ENCODE measurements around the gene KREMEN2.

Gene KREMEN2

GRCh38 chr16:2948807-2949704 is 15.0 kb upstream of the KREMEN2 start:
- H3K4me3 ChIP-seq (ENCODE audit: low read depth, low read length): no peak overlapping the region
- TF ChIP-seq POLR2A (IDR thresholded peaks at IDR 0.05; ENCODE audit: extremely low read depth, insufficient read length): no peak
- TF ChIP-seq, protein P1, sequence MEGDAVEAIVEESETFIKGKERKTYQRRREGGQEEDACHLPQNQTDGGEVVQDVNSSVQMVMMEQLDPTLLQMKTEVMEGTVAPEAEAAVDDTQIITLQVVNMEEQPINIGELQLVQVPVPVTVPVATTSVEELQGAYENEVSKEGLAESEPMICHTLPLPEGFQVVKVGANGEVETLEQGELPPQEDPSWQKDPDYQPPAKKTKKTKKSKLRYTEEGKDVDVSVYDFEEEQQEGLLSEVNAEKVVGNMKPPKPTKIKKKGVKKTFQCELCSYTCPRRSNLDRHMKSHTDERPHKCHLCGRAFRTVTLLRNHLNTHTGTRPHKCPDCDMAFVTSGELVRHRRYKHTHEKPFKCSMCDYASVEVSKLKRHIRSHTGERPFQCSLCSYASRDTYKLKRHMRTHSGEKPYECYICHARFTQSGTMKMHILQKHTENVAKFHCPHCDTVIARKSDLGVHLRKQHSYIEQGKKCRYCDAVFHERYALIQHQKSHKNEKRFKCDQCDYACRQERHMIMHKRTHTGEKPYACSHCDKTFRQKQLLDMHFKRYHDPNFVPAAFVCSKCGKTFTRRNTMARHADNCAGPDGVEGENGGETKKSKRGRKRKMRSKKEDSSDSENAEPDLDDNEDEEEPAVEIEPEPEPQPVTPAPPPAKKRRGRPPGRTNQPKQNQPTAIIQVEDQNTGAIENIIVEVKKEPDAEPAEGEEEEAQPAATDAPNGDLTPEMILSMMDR (IDR thresholded peaks at IDR 0.05; ENCODE audit: low read depth, low read length): no peak
- no peak for DNase-seq (ENCODE audit: low read depth)

GRCh38 chr16:2949705-2950352 is 14.2 kb upstream of the KREMEN2 start:
- H3K4me3 ChIP-seq (ENCODE audit: low read depth, low read length): no peak overlapping the region
- TF ChIP-seq POLR2A (IDR thresholded peaks at IDR 0.05; ENCODE audit: extremely low read depth, insufficient read length) (no peak), MAX (IDR thresholded peaks at IDR 0.05; ENCODE audit: low read depth, low read length) (no peak), MYC (IDR thresholded peaks at IDR 0.05; ENCODE audit: low read depth, low read length) (no peak)
- TF ChIP-seq, protein P1 (IDR thresholded peaks at IDR 0.05; ENCODE audit: low read depth, low read length): no peak
- DNase-seq (ENCODE audit: low read depth): no peak

DNA sequence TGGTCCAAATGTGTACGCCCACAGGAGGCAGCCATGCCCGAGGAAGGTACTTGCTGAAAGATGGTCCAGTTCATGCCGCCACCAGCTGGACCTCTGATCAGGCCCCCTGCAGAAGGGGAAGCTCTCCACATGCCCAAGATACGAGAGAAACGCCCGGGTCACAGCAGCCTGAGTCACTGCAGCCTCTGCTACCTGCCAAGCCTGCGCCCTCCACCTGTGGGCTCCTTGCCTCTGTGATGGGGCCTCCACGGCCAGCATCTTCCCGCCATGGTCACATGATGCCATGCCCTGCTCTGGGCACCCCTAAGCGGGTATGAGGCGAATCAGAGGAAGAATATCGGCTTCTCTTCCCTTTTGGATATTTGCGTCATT is 13.7 kb upstream of the KREMEN2 start:
- no peak for DNase-seq (ENCODE audit: low read depth)
- H3K4me3 ChIP-seq (ENCODE audit: low read depth, low read length): no peak overlapping the region

DNA sequence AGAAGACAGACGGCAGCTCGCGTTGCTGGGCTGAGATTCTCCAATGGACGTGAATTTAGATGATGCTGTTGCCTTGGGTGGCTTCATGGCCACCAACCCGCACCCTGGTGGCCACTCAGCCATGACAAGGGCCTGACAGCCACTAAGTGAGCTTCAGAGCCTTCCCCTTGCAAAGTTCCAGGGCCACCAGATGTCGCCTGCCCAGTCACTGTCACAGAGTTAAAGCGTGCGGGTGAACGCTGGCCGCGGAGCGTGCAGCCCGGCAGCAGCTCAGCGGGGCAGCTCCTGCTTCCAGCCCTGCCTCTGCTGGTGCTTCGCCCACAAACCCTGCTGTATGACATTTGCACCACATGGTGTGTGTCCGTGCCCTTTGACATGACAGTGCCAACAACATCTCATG is 13.3 kb upstream of the KREMEN2 start:
- no peak for TF ChIP-seq POLR2A (IDR thresholded peaks at IDR 0.05; ENCODE audit: extremely low read depth, insufficient read length)
- TF ChIP-seq, protein P1 (IDR thresholded peaks at IDR 0.05; ENCODE audit: low read depth, low read length): no peak
- TF ChIP-seq MYC (IDR thresholded peaks at IDR 0.05; ENCODE audit: low read depth, low read length): no peak
- TF ChIP-seq MAX (IDR thresholded peaks at IDR 0.05; ENCODE audit: low read depth, low read length): no peak
- DNase-seq (ENCODE audit: low read depth): no peak
- no peak overlapping the region for H3K4me3 ChIP-seq (ENCODE audit: low read depth, low read length)

More for the DNA sequence above, 13.7 kb upstream of the KREMEN2 start:
- TF ChIP-seq, protein P1 (IDR thresholded peaks at IDR 0.05; ENCODE audit: low read depth, low read length): no peak
- TF ChIP-seq POLR2A (IDR thresholded peaks at IDR 0.05; ENCODE audit: extremely low read depth, insufficient read length) (no peak), MAX (IDR thresholded peaks at IDR 0.05; ENCODE audit: low read depth, low read length) (no peak), MYC (IDR thresholded peaks at IDR 0.05; ENCODE audit: low read depth, low read length) (no peak)

- DNase-seq (ENCODE audit: low read depth): no peak
- no peak overlapping the region for H3K4me3 ChIP-seq (ENCODE audit: low read depth, low read length)
- TF ChIP-seq POLR2A (IDR thresholded peaks at IDR 0.05; ENCODE audit: extremely low read depth, insufficient read length) (no peak), MYC (IDR thresholded peaks at IDR 0.05; ENCODE audit: low read depth, low read length) (no peak), MAX (IDR thresholded peaks at IDR 0.05; ENCODE audit: low read depth, low read length) (no peak)
- TF ChIP-seq, protein P1 (IDR thresholded peaks at IDR 0.05; ENCODE audit: low read depth, low read length): no peak
These were observed 11.4 kb upstream of the KREMEN2 start for GRCh38 chr16:2952679-2953078.

All from NB4 (cell line).